ENCODE measurements around the gene LIMD2. TPM values are rescaled to one million over a fixed set of nuclear protein-coding genes. Genes with fewer than 3 reads are reported as not detected.

Gene LIMD2
- total and polyA plus RNA-seq, 9 donors: 1.5 to 13.2 (median 9.0) TPM

DNA sequence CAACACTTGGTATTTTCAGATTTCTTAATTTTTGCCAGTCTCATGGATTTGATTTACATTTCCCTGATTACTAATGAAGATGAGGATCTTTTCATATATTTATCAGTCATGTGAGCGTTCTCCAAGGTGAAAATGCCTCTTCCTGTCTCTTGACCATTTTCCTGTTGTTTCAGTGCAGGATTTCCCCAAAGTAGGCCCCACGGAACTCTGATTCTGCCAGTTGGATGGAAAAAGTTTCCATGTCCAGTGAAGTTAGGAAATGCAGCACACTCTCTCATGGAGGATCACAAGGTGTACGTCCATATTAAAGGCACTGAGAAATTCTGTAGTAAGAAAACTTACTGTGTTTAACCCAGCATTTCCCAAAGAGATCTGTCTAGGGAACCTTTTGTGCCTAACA, 16.5 kb upstream of the LIMD2 start:
- 83 to 95% (median 87%) methylated on average over 3 of the region's 3 CpGs for WGBS, 3 donors
- Histone ChIP-seq H3K27ac (no peak overlapping the region), H3K36me3 (no peaks in the 10 kb centered on the region), H3K4me1 (ENCODE audit: insufficient read depth) (no peaks in the 10 kb centered on the region), H3K9me3 (no peaks in the 10 kb centered on the region), H3K27me3 (no peaks in the 10 kb centered on the region), H3K4me3 (no peak overlapping the region)
- DNase-seq: no peak
- intact Hi-C loops (cut with DNase I): no loop called here
- TF ChIP-seq EP300 (IDR thresholded peaks at IDR 0.05): no peak
- TF ChIP-seq, protein P1, sequence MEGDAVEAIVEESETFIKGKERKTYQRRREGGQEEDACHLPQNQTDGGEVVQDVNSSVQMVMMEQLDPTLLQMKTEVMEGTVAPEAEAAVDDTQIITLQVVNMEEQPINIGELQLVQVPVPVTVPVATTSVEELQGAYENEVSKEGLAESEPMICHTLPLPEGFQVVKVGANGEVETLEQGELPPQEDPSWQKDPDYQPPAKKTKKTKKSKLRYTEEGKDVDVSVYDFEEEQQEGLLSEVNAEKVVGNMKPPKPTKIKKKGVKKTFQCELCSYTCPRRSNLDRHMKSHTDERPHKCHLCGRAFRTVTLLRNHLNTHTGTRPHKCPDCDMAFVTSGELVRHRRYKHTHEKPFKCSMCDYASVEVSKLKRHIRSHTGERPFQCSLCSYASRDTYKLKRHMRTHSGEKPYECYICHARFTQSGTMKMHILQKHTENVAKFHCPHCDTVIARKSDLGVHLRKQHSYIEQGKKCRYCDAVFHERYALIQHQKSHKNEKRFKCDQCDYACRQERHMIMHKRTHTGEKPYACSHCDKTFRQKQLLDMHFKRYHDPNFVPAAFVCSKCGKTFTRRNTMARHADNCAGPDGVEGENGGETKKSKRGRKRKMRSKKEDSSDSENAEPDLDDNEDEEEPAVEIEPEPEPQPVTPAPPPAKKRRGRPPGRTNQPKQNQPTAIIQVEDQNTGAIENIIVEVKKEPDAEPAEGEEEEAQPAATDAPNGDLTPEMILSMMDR (IDR thresholded peaks at IDR 0.05): no peak
- TF ChIP-seq POLR2A (IDR thresholded peaks at IDR 0.05): no peak

DNA sequence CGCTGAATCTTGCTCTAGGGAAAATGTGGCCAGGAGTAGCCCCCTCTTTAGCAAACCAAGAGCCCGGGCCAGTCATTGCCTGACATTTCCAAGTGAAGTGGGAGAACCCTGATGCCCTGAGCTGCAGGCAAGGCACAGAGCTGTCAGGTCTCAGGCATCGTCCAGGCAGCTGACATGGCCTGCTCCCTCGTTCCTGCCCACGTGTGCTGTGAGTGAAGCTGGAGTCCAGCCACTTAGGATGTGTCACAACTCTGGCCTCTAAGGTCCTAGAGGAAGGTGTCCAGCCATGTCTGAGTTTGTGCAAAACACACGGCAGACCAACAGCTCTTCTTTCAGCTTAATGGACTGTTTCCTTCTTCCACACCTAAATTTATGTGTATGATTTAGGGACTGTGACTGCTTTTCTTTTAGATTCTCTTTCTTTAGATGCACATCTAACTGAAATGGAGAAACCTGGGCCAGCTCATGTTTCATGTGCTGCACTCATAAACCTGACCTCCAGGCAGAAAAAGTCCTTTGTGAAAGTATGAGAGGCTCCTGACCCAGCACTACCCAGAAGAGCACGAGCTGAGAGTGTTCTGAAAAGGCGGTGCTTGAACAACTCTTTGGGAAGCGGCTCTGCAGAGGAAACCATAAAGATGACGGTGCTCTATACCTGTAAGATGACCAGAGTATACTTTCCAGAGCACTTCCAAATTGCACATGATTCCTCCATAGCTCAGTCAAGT, 14.8 kb upstream of the LIMD2 start:
- no peak for DNase-seq
- TF ChIP-seq EP300 (IDR thresholded peaks at IDR 0.05) (no peak), POLR2A (IDR thresholded peaks at IDR 0.05) (no peak)
- TF ChIP-seq, protein P1 (IDR thresholded peaks at IDR 0.05): no peak

DNA sequence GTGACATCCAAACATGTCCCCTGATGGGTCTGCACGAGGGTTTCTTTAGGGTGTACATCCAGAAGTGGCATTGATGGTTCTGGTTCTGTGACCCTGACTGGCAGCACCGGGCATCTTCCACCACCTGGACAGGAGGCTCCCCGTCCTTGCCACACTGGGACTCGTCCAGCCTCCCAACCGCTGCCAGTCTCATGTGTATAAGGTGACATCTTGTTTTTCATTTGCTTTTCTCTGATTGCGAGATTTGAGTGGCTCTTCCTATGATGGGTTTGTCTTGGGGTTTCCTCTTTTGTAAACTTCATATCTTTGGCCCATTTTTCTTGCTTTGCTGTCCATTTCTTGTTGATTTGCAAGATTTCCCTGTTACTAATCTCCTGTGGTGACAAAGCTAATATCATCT, 9.2 kb upstream of the LIMD2 start:
- WGBS, 3 donors: 93 to 94% (median 94%) methylated on average over 6 of the region's 6 CpGs
- intact Hi-C loops (cut with DNase I): no loop called here
- Histone ChIP-seq H3K4me3 (no peak overlapping the region), H3K9me3 (no peaks in the 10 kb centered on the region), H3K4me1 (ENCODE audit: insufficient read depth) (no peaks in the 10 kb centered on the region), H3K36me3 (no peaks in the 10 kb centered on the region), H3K27ac (no peak overlapping the region), H3K27me3 (no peaks in the 10 kb centered on the region)
- DNase-seq: no peak
- no peak for TF ChIP-seq POLR2A (IDR thresholded peaks at IDR 0.05)
- TF ChIP-seq, protein P1 (IDR thresholded peaks at IDR 0.05): no peak
- TF ChIP-seq EP300 (IDR thresholded peaks at IDR 0.05): no peak

More for the DNA sequence above, 14.8 kb upstream of the LIMD2 start:
- H3K27ac ChIP-seq: no peak overlapping the region
- no peaks in the 10 kb centered on the region for H3K36me3 ChIP-seq
- H3K4me1 ChIP-seq (ENCODE audit: insufficient read depth): no peaks in the 10 kb centered on the region
- H3K4me3 ChIP-seq: no peak overlapping the region
- 73 to 82% (median 76%) methylated on average over 10 of the region's 10 CpGs for WGBS, 3 donors
- H3K9me3 ChIP-seq: no peaks in the 10 kb centered on the region
- no peaks in the 10 kb centered on the region for H3K27me3 ChIP-seq
- intact Hi-C loops (cut with DNase I): no loop called here

DNA sequence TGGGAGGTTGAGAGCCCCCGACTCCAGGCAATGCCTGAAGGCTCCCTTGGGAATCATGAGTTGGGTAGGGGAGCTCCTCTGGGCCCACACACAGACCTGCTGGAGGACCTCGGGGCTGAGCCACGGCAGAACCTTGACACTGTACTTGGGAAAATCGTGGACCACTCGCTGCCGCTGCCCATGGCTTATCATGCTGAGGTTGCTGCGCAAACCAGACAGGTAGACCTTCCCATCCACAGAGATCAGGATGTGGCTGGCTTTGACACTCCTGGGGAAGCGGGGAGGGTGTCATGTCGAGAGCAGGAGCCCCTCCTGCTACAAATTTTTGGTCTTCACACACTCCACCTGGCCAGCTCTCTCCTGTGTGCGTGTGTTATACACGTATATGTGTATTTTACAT, 7.2 kb upstream of the LIMD2 start:
- H3K36me3 ChIP-seq: no peaks in the 10 kb centered on the region
- no peak for TF ChIP-seq POLR2A (IDR thresholded peaks at IDR 0.05)
- no peak for TF ChIP-seq EP300 (IDR thresholded peaks at IDR 0.05)
- TF ChIP-seq, protein P1 (IDR thresholded peaks at IDR 0.05): no peak
- no peak overlapping the region for H3K4me3 ChIP-seq
- 87 to 90% (median 89%) methylated on average over 11 of the region's 11 CpGs for WGBS, 3 donors
- no peak for DNase-seq
- intact Hi-C loops (cut with DNase I): no loop called here
- H3K27ac ChIP-seq: no peak overlapping the region
- no peaks in the 10 kb centered on the region for H3K9me3 ChIP-seq
- H3K27me3 ChIP-seq: no peaks in the 10 kb centered on the region
- H3K4me1 ChIP-seq (ENCODE audit: insufficient read depth): no peaks in the 10 kb centered on the region
